SHP77 (cell line): Measurements from ENCODE around the gene RBM43.
"Not testable (repeated sequence)": the region's sequence is repeated elsewhere in the genome, so short reads cannot be mapped to it uniquely, and the experiment has no call there.

Experiments used
- DNase-seq, 2 experiments: peaks; one replicate each; lab custom pipeline; 2025; lab: John Stamatoyannopoulos, UW

Gene RBM43

GRCh38 chr2:151268085-151268484 lies 6.4 kb upstream of the RBM43 start:
- no peak for DNase-seq

DNA sequence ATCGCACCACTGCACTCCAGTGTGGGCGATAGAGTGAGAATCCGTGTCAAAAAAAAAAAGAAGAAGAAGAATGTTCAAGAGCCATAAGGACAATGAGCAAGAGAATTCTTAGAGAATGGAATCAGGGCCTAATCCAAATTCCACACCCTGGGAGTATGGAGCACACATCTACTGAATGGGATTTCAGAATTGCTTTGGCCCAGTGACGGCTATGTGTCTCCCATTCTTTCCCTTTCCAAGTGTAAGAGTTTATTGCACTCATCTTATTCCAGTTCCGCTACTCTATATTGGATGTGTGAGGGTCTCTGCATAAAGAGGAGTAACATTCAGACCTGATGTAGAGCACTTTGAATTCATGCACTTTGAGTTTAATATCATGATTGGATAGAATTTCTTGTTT lies 5.9 kb upstream of the RBM43 start:
- DNase-seq, result no peak

DNA sequence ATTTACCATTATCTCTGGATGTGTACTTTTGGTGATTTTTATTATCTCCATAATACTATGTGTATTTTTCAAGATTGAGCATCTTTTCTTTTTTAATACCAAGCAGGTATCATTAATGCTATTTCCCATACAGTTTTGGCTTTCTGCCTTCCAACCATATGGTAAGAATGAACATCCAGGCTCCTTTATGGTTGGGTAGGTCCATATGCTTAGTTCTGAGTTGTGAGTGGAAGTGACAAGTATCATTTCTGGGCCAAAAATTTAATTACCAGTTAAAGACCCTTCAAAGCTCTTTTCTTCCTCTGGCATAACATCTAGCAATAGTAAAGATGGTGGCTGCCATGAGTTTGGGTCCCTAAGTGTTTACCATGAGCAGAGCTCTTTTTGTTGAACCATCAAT lies 4.3 kb upstream of the RBM43 start:
- no peak for DNase-seq

DNA sequence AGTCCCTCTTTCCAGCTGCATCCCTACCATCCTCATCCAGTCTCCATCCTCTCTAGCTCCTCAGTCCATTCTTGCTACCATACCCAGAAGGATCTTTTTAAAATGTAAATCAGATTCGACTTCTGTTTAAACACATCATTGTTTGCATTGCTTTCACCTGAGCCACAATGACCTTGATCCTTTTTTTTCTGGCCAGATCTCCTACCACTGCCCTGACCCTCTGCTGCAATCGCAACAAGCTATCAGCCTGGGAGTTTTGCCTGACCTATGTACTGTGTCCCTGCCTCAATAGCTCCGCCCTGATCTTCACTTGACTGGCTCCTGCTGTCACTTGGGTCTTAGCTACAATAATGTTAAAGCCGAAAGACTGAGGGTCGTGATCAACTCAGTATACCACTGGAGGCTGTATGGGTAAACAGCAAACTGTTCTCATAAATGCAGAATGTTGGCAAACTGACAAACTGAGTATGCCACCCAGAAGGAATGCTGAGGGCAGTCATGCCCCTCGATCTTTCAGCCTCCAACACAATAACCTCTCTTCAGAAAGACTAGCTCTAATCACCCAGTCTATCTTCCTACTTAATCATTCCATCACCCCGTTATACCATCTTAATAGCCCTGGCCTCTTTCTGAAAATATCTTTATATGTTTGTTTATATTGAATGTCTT lies 2.6 kb upstream of the RBM43 start:
- no peak for DNase-seq

- DNase-seq, result no peak
Measured at GRCh38 chr2:151262629-151263028, 966 bp upstream of the RBM43 start.

GRCh38 chr2:151261977-151262291 lies 271 bp upstream of the RBM43 start:
- no peak for DNase-seq

- no peak for DNase-seq
Measured at GRCh38 chr2:151260573-151261230, 961 bp downstream of the RBM43 start.

DNA sequence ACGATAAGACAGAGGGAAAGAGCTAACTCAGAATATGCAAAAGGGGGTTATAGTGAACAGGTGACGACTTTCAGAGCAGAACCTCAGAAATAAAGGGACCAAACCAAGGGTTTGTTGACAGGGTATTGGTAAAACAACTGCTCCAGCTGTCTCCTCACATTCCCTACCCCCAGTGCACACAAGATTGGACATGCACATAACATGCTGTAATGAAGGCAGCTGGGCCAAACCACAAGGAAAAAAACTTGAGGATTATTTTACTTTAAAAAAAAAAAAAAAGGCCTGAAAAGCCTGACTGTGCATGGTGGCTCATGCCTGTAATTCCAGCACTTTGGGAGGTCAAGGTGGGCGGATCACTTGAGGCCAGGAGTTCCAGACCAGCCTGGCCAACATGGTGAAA lies 3.5 kb downstream of the RBM43 start:
- no peak for DNase-seq

DNA sequence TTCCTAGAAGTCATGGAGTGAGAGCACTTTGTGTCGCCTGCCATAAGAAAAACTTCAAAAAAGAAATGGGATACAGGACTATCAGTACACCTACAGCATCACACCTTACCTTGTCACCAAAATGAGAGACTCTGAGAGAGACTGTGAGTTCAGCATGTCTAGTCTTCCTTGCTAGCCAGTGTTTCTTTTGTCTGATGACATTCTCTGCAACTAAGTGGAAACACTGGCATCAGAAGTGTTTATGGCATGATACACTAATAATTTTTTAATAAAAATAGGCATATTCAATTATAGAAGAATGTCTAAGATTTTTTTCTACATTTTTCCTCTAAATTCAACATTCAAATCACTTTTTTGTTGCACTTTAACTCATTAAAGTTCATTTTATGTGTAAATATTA lies 9.0 kb downstream of the RBM43 start:
- DNase-seq, result no peak

- no peak for DNase-seq
Measured at GRCh38 chr2:151251012-151251411, 10.7 kb downstream of the RBM43 start.

GRCh38 chr2:151247432-151247831 lies 14.2 kb downstream of the RBM43 start:
- no peak for DNase-seq

DNA sequence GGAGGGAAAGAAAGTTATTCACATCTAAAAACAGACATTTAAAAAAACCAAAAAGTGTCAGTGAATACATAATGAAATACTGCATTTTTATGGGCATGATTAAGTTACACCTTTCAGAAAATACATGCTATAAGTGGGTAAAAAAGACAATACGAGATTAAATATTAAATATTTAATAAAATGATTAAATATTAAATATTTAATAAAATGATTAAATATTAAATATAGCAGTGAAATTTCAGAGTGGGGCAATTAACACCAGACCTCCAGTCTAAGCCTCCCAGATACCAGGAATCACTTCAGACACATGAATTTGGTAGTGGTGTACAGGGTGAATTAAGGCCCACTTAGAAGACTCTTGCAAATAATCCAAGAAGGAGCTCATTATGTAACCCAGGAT lies 15.5 kb downstream of the RBM43 start:
- no peak for DNase-seq

- no peak for DNase-seq
Measured at GRCh38 chr2:151243468-151243867, 18.2 kb downstream of the RBM43 start.

GRCh38 chr2:151241224-151241623 lies 20.4 kb downstream of the RBM43 start:
- DNase-seq, result no peak

GRCh38 chr2:151240433-151240832 lies 21.2 kb downstream of the RBM43 start:
- DNase-seq, result no peak

DNA sequence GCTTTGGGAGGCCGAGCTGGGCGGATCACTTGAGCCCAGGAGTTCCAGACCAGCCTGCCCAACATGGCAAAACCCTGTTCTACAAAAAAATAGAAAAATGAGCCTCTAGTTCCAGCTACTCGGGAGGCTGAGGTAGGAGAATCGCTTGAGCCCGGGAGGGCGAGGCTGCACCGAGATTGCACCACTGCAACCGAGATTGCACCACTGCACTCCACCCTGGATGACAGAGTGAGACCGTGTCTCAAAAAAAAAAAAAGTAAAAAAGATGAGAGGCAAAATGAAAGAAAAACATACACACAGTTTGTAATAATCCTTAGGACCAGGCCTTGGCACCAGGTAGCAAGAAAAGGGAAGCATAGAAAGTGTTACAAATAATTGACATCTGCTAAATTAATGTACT lies 22.0 kb downstream of the RBM43 start:
- no peak for DNase-seq

- peak; percentile 11 to 28 for DNase-seq
Measured at GRCh38 chr2:151238527-151239487, 22.9 kb downstream of the RBM43 start.

DNA sequence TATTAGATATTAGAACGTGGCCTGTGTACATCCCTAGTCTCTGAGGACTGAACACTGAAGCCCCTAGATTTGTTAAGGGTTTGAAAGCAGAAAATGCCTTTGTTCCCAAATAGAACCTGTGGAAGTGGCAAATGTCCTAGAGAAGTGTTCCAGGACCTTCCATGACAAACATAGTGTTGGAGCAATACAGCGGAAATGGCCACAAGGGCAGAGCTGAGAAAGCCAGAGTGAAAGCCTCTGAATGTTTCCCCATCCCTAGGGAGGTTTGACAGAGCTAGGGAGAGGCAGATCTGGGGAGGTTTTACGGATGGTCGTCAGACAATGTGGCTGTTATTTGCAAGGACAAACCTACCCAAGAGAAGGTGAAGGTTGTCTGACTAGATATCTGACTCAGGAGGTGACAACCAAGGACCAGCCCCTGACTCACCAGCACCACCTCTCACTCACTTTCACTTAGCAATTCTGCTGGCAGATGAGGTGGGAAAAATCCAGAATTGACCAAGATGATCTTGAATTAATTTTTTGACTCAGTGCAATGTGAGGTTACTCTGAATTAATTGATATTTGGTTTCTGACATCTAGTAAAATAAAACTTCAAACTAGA lies 24.1 kb downstream of the RBM43 start:
- no peak for DNase-seq

DNA sequence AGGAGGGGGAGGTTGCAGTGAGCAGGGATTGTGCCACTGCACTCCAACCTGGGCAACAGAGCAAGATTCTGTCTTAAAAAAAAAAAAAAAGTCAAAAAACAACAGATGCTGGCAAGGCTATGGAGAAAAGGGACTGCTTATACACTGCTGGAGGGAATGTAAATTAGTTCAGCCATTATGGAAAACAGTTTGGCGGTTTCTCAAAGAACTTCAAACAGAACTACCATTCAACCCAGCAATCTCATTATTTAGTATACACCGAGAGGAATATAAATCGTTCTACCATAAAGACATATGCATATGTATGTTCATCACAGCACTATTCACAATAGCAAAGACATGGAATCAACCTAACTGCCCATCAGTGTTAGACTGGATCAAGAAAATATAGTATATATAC lies 27.9 kb downstream of the RBM43 start:
- DNase-seq, result not testable (repeated sequence)

GRCh38 chr2:151233288-151233687 lies 28.4 kb downstream of the RBM43 start:
- DNase-seq, result not testable (repeated sequence)

- DNase-seq, result no peak
Measured at GRCh38 chr2:151230627-151231140, 31.0 kb downstream of the RBM43 start.

DNA sequence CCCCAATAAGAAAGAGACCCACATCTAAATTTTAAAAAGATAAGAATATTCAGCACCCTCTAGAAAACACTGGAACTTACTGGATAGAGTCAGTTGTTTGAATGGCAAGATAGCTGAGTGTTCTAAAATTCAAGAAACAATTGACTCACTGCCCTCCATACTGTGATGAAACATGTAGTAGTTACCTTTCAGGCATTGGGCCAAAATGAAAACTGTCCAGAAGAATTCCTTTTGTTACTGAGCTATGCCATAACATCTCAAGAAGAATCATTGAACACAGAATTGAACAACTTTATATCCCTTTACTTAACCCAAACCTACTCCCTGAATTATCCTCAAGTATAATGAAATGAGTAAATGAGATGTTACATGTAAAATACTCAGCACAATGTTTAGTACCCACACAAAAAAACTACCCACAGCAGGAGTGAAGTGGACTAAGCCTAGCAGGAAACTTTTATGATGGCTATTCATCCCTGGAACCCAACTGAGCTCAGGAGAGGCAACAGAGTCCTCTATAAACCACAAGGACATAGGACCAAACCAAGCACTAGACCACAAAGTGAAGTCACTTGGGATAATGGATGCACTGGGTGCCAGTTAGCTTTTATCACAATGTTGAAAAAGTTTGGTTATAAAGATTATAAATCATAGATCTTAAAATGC lies 32.7 kb downstream of the RBM43 start:
- DNase-seq, result no peak
